CD4-positive, alpha-beta T cell treated with Interferon gamma for 1 hour (primary cell): ENCODE data around the gene KLC1.

Source experiments
- DNase-seq: peaks from one replicate; pipeline ENCODE4 v3.0.0-alpha.2; 2020

The KLC1 gene

DNA sequence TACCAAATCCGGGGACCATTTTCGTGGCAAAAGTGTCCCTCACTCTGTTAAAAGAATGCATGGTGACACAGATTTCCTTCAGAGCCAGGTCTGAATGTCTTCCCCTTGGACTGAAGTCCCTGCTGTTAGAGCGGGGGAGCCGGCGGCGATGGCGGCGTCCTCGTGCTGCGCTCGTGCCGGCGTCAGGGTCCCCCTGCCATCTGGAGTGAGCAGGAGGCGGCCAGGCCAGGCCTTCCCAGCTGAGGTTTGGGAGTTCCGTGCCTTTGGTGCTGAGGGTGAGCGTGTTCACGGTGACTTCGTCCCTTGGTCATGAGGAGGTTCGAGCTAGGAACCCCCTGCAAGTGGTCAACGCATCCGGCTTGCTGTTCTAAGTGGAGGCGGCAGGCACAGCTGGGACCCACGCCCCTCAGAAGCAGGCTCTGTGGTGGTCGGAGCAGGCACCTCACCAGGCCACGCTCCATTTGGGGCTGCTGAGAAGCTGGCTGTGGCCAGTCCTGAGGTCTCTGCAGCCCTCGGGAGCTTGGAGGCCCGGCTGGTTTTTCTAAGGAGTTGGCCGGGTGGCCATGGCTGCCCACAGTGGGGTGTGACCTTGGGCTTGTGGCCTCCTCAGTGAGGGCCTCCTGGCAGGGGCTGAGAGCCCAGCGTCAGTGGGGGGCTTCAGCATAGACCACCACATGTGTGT is 96.1 kb downstream of the KLC1 start:
- DNase-seq: no peak

DNA sequence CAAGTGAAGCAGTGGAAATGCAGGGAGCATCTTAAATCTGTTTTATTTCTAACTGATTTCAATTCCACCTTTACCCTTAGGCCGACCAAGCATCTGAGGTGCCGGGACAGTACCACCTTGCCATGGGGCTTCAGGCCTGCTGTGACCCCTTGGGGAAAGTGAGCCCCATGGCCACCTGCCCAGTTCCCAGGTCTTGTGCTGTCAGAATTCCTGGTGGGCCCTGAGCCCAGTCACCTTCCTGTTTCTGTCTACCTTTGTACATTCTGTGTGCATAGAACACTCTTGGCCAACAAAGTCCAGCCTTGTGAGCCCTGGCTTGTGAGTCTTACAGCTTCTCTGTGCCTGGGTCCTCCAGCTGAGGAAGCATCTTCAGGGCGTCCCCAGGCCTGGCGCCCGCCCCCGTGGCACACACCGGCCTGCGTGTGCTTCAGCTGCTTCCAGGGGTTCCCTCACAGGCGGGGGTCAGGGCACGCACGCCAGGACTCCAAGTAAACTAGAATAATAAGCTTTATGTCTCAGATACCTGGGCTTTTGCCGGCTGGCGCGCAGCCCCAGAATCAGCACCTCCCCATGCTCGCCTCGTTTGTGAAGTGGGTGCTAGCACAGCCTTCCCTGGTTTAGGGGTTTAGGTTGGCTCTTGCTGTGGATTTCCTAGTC is 96.9 kb downstream of the KLC1 start:
- no peak for DNase-seq

- no peak for DNase-seq
These were observed 97.5 kb downstream of the KLC1 start for GRCh38 chr14:103726474-103726873.

DNA sequence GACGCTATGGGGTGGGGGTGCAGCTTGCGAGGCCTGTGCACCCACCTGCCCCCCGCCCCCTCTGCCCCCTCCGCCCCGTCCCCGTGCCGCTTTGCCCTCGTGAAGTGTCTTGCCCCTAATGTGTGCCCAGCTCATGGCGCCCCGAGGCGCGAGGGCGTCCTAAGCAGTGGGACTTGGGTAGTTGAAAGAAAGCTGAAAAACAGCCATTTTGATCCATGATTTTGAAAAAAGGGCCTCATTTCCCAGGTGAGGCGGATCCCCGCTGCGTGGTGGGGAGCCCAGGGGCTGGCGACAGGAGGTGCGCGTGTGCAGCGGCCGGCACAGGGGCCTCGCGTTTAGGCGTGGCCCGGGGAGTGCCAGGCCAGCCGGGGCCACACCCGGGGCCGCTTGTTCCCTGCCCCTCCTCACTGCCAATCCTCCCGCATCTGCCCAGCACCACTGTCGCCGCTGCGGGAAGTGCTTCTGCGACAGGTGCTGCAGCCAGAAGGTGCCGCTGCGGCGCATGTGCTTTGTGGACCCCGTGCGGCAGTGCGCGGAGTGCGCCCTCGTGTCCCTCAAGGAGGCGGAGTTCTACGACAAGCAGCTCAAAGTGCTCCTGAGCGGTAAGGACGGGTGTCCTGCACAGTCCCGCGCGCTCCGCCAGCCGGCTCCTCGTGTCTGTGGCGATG is 98.4 kb downstream of the KLC1 start:
- DNase-seq: no peak

GRCh38 chr14:103728141-103728540 is 99.1 kb downstream of the KLC1 start:
- DNase-seq: no peak

DNA sequence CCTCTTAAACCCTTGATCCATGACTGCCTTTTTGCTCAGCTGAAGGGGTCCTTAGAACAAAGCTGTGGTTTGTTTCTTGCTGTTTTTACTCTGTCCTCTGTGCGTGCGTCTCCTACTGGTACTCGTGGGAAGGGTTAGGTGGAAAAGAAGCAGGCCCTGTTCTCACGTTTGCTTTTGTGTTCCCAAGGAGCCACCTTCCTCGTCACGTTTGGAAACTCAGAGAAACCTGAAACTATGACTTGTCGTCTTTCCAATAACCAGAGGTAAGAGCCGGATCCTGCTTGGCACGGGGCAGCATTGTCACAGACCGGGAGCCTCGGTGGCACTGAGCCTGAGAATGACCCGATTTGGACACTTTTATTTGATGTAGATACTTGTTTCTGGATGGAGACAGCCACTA is 99.7 kb downstream of the KLC1 start:
- DNase-seq: no peak

DNA sequence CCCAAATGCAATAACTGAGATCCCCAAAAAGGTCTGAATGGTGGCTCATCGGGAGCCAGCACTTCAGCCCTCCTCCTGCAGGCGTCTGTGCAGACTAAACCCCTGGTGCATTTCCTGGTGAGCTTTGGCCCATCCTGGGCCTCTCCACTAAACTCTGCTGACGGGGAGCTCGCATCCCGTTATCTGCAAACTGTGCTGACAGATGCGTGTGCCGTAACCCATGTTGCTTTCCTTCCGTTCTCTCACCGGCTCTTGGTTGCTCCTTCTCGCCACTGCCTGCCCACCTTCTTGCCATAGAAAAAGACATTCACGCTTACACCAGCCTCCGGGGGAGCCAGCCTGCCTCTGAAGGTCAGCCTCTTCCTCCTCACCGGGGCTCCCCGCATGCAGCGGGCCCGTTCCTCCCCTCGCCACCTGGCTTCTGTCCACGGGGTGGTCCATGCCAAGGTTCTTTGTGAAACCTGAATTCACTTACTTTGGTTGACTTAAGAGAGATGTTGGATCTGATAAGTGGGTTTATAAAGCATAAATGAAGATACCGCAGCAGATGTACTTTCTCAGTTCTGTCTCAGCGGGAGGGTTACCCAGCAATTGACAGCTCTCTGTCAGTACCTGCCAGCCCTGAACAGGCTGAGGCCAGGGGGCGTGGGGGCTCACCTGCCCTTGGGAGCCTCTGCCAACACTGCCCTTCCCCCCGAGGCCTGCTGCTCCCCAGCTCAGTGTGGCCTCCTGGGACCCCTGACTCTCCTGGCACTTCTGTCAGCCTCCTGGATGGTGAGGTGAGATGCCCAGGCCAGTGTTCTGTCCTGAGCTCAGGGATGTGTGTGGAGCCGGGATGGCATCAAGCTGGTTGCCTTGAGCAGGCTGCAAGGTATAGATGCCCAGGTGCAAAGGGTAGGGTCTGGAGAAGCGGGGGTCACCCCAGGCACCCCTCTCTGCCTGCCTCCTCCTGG is 100.8 kb downstream of the KLC1 start:
- no peak for DNase-seq

GRCh38 chr14:103730490-103731035 is 101.6 kb downstream of the KLC1 start:
- no peak for DNase-seq

GRCh38 chr14:103731481-103731880 is 102.5 kb downstream of the KLC1 start:
- no peak for DNase-seq

DNA sequence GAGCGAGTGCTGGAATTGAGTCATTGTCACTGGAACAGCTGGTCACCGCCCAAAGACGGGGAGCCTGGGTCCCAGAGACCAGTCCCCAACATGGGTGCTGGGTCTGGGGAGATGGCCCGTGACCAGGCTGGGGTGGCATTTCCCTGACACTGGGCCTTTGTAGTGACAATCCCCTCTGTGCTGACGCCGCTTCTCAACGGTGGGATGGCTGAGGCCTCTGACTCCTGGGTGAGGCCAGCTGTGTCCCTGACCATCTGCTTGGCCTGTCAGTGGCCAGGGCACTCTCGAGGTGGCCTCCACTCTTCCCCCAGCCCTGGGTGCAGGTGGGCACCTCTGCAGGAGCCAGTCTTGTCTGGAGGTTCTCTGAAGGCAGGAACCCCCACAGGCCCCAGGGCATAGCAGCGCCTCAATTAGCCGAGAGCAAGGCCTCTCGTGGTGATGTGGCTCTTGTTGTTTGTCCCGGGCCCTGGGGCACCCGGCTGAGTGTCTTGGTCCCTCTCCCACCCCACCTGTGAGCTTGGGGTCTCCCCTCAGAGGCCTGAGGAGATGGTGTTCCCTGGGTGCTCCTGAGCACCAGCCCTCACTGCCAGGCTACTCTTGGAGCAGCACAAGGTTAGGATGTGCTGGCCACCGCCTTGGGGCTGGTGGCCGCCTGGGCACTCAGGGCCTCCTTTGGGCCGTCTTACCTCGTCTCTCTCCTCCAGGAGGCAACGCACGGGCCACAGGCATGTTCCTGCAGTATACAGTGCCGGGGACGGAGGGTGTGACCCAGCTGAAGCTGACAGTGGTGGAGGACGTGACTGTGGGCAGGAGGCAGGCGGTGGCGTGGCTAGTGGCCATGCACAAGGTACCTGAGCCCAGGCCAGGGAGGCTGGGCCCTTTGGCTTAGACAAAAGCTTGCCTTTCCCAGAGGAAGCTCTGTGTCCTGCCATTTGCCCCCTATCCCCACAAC is 103.2 kb downstream of the KLC1 start:
- DNase-seq: no peak

- DNase-seq: no peak
These were observed 104.0 kb downstream of the KLC1 start for GRCh38 chr14:103732868-103733620.

DNA sequence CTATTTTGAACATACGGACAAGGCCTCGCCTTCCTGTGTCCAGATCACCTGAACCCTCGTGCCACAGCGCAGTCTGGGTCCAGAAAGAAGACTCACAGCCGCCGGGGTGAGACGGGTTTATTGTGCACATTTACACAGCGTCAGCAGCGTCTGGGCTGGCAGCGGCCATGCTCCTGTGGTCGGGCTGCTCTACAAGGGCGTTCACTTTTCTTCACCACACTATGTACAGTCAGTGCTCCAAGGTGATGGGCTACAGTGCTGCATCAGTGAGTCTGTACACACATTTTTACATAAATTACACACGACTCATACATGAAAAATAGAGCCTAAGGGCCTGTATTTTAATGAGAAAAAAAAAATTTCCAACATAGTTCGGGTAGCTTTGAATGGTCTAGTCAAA is 104.6 kb downstream of the KLC1 start:
- no peak for DNase-seq

DNA sequence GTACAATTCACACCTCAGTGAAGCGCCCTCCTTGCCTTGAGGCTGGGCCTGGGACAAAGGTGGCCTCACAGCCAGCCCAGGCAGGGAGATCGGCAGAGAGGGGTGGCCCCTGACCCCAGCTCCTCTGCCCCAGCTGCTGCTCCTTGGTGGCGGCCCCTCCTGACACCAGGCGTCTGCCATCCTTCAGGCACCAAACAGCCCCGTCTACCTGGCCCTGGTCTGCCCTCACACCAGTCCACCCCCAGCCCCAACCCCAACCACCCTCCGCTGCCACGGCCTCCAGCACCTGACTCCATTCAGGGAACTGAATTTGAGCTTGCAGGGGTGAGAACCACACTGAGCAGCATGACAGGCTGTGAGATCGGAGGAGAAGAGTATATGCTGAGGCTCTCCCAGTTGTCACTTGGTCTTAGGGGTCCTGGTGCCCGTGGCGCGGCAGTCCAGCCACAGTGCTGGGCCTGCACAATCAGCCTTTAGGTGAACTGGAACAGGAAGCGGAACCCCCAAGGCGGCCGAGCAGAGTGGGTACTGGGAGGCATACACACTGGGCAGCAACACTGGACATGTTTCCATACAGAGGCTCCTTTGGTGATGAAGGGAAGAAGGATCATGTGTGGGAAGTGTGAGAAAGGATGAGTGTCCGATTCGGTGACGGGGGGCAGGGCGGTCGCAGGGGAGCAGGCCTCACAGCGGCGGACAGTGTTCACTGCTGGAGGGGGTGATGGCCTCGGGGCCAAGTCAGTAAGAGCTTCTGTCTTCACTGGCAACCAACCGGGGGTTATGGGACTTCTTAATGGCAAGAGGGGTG is 105.3 kb downstream of the KLC1 start:
- DNase-seq: no peak

DNA sequence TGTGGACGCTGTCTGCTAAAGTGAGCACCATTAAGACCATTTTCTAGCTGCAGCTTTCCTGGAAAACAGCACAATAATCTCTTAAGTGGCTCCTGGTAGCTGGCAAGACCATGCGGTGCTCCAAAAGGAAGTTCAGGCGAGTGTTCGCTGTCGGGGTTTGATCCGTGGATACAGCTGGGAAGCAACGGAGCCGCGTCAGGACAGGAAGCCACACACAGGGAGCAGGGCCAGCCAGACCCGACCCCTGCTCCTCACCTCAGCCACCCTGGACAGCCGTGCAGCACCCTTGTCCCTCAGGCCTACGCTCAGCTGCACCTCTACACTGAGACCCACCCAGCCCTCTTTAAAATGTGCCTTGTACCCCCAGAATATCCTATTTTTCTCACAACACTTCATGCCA is 106.0 kb downstream of the KLC1 start:
- no peak for DNase-seq

DNA sequence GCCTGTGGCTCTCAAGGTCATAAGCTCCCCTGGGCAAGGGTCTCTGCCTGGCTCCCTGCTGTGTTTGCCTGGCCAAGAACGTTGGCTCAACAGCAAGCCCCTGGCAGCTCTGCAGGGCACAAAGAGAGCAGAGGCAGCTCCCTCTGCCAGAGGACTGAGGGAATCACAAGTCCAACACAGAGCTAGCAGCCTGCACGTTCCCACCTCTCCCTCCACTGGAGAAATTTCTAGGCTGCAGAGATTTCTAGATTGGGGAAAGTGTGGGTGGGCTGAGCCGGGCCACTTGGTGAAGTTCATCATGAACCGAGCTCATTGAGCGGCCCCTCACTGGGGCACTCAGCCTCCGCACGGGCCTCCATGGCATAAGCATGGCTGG is 106.4 kb downstream of the KLC1 start:
- no peak for DNase-seq

DNA sequence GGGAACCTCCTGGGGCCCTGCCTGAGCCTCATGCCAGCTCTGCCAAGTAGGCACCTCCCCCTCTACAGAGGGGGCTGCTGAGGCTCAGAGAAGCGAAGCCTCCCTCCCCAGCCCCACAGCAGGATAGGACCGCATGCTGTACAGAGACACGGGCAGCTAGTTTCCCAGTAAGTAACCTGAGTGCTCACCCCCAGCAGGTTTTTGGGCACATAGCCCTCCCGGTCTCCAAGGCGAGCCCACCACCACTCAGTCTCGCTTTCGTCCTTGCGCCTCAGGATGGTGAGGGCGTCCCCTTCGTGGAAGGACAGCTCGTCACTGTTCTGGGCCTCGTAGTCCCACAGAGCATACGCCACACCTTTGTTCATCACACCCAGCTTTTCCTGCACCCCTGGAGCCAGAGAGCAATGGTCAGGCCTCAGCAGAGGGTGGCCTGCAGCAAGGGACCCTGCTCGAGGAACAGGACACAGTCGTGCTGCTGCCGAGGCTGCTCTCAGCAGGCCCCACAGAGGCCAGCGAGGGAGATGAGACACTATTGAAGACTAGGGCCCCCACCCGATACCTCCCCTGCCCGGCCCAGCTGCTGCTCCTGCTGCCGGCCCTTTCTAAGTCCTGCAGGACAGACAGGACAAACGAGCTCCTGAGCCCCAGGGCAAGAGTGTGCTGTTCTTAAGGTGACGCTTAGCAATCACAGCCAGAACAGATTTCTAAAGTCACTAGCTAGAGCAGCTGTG is 107.0 kb downstream of the KLC1 start:
- no peak for DNase-seq

- no peak for DNase-seq
These were observed 107.8 kb downstream of the KLC1 start for GRCh38 chr14:103736546-103737431.

DNA sequence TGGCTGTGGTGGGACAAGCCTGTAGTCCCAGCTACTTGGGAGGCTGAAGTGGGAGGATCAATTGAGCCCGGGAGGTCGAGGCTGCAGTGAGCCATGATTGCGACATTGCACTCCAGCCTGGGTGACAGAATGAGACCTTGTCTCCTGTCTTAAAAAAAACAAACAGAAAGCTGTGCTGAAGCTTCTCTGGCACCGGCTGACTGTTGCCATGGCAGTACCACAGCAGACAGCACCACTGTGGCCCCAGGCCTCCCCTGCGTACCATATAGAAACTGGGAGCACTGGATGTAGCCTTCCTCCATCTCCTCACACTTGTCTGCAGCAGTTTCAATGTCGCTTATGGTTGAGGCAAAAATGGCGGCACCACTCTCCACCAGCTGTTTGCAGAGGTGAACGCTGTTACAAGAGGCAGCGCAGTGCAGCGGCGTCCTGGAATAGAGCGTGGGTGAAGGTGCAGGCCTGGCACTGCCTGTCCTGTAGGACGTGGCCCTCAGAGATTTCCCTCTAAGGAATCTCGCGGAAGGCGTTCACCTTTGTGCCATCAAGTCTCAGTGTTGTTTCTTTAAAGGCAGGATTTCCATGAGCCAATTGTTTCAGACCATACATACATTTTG is 108.5 kb downstream of the KLC1 start:
- no peak for DNase-seq
